Parathyroid adenoma (tissue), 2 donors: ENCODE data around the gene MCM7.

Source experiments
- H2AFZ ChIP-seq: fragments of 300-600 bp; sonication (generic); one replicate; pipeline ENCODE4 v1.7.0; 2017; ENCODE audit warnings: antibody characterized with exemption, mild to moderate bottlenecking
- H3K27ac ChIP-seq: fragments of 300-600 bp; sonication (generic); one replicate; pipeline ENCODE4 v1.7.0; 2017
- H3K27me3 ChIP-seq: fragments of 300-600 bp; sonication (generic); one replicate; pipeline ENCODE4 v1.7.0; 2017; ENCODE audit warnings: low read length; ENCODE audit not compliant: control insufficient read depth, insufficient read depth
- H3K36me3 ChIP-seq: fragments of 300-600 bp; sonication (generic); one replicate; pipeline ENCODE4 v1.7.0; 2017; ENCODE audit warnings: low read length; ENCODE audit not compliant: control insufficient read depth, insufficient read depth
- H3K4me1 ChIP-seq: fragments of 300-600 bp; sonication (generic); one replicate; pipeline ENCODE4 v1.7.0; 2017; ENCODE audit warnings: control low read depth
- H3K4me2 ChIP-seq: fragments of 300-600 bp; sonication (generic); one replicate; pipeline ENCODE4 v1.7.0; 2017; ENCODE audit warnings: low read length
- H3K4me3 ChIP-seq: fragments of 300-600 bp; sonication (generic); one replicate; pipeline ENCODE4 v1.7.0; 2017; ENCODE audit warnings: low read depth, low read length
- H3K79me2 ChIP-seq: fragments of 300-600 bp; sonication (generic); one replicate; pipeline ENCODE4 v1.7.0; 2017; ENCODE audit warnings: control low read depth
- H3K9ac ChIP-seq: fragments of 300-600 bp; sonication (generic); one replicate; pipeline ENCODE4 v1.7.0; 2017; ENCODE audit warnings: mild to moderate bottlenecking
- H3K9me3 ChIP-seq: fragments of 300-600 bp; sonication (generic); one replicate; pipeline ENCODE4 v1.7.0; 2017; ENCODE audit warnings: low read length; ENCODE audit not compliant: control insufficient read depth
- TF ChIP-seq, protein P1 (sequence below): fragments of 300-600 bp; sonication (generic); IDR thresholded peaks from one replicate; pipeline ENCODE4 v1.7.0; 2017; ENCODE audit warnings: antibody characterized with exemption, mild to moderate bottlenecking
- donor health status: primary hyperparathyroidism.

The MCM7 gene

GRCh38 chr7:100049441-100050291 is 51.5 kb downstream of the MCM7 start, which contains the start of gene ZSCAN21:
Gene ZSCAN21 (plus strand): TSS chr7:100049774. CDS start chr7:100057007, 7,233 bp downstream.
- Histone ChIP-seq H3K4me2 (peak within 1 kb of the TSS; percentile 99), H3K4me3 (peak within 1 kb of the TSS; percentile 93), H2AFZ (peak within 1 kb of the TSS; percentile 93), H3K27me3 (no peaks in the 10 kb centered on the region), H3K9me3 (no peaks in the 10 kb centered on the region), H3K36me3 (no peaks in the 10 kb centered on the region), H3K4me1 (peaks cover 4% of the 10 kb centered on the region), H3K27ac (peak within 1 kb of the TSS; percentile 84), H3K79me2 (peaks cover 9% of the 10 kb centered on the region), H3K9ac (peak within 1 kb of the TSS; percentile 20)
- TF ChIP-seq, protein P1, sequence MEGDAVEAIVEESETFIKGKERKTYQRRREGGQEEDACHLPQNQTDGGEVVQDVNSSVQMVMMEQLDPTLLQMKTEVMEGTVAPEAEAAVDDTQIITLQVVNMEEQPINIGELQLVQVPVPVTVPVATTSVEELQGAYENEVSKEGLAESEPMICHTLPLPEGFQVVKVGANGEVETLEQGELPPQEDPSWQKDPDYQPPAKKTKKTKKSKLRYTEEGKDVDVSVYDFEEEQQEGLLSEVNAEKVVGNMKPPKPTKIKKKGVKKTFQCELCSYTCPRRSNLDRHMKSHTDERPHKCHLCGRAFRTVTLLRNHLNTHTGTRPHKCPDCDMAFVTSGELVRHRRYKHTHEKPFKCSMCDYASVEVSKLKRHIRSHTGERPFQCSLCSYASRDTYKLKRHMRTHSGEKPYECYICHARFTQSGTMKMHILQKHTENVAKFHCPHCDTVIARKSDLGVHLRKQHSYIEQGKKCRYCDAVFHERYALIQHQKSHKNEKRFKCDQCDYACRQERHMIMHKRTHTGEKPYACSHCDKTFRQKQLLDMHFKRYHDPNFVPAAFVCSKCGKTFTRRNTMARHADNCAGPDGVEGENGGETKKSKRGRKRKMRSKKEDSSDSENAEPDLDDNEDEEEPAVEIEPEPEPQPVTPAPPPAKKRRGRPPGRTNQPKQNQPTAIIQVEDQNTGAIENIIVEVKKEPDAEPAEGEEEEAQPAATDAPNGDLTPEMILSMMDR: peak; percentile 21

GRCh38 chr7:100048680-100049079 is 52.5 kb downstream of the MCM7 start:
- H3K9me3 ChIP-seq: no peaks in the 10 kb centered on the region
- H3K9ac ChIP-seq: no peak overlapping the region
- TF ChIP-seq, protein P1: no peak
- peaks cover 4% of the 10 kb centered on the region for H3K4me1 ChIP-seq
- no peaks in the 10 kb centered on the region for H3K27me3 ChIP-seq
- peak overlapping the region; percentile 93 for H2AFZ ChIP-seq
- no peak overlapping the region for H3K4me2 ChIP-seq
- peak overlapping the region; percentile 93 for H3K4me3 ChIP-seq
- no peak overlapping the region for H3K27ac ChIP-seq
- H3K36me3 ChIP-seq: no peaks in the 10 kb centered on the region
- peaks cover under 1% of the 10 kb centered on the region for H3K79me2 ChIP-seq

GRCh38 chr7:100044718-100045117 is 56.5 kb downstream of the MCM7 start:
- H3K4me2 ChIP-seq: no peak overlapping the region
- H3K27ac ChIP-seq: no peak overlapping the region
- H3K36me3 ChIP-seq: no peaks in the 10 kb centered on the region
- H3K9me3 ChIP-seq: no peaks in the 10 kb centered on the region
- no peak overlapping the region for H3K4me3 ChIP-seq
- H3K27me3 ChIP-seq: no peaks in the 10 kb centered on the region
- H3K9ac ChIP-seq: no peak overlapping the region
- TF ChIP-seq, protein P1: no peak
- no peaks in the 10 kb centered on the region for H3K4me1 ChIP-seq
- no peaks in the 10 kb centered on the region for H3K79me2 ChIP-seq
- no peak overlapping the region for H2AFZ ChIP-seq
